Effector CD8-positive, alpha-beta T cell (primary cell): ENCODE data around the gene DOCK6.
A peak's percentile ranks its signal among the peaks of the same experiment; 100 is the strongest.

Experiments used
- DNase-seq: peaks from one replicate; lab custom pipeline; 2025; lab: John Stamatoyannopoulos, UW

The DOCK6 gene

GRCh38 chr19:11225172-11225571 is 37.2 kb downstream of the DOCK6 start:
- no peak for DNase-seq

- no peak for DNase-seq
Measured at GRCh38 chr19:11224429-11224828, 37.9 kb downstream of the DOCK6 start.

- no peak for DNase-seq
Measured at GRCh38 chr19:11223200-11223599, 39.1 kb downstream of the DOCK6 start.

- no peak for DNase-seq
Measured at GRCh38 chr19:11221082-11221598, 41.2 kb downstream of the DOCK6 start.

- DNase-seq = no peak
Measured at GRCh38 chr19:11214387-11214786, 47.9 kb downstream of the DOCK6 start.

- no peak for DNase-seq
Measured at GRCh38 chr19:11210656-11210928, 51.7 kb downstream of the DOCK6 start.

GRCh38 chr19:11209839-11210655 is 52.3 kb downstream of the DOCK6 start:
- DNase-seq = no peak

GRCh38 chr19:11208561-11209471 is 53.5 kb downstream of the DOCK6 start:
- no peak for DNase-seq

GRCh38 chr19:11205939-11206570 is 56.3 kb downstream of the DOCK6 start:
- DNase-seq = no peak

- no peak for DNase-seq
Measured at GRCh38 chr19:11204943-11205349, 57.4 kb downstream of the DOCK6 start.

- DNase-seq = no peak
Measured at GRCh38 chr19:11204076-11204602, 58.2 kb downstream of the DOCK6 start.

GRCh38 chr19:11203194-11204075 is 58.9 kb downstream of the DOCK6 start:
- peak; percentile 19 for DNase-seq

GRCh38 chr19:11202488-11203193 is 59.7 kb downstream of the DOCK6 start:
- no peak for DNase-seq

GRCh38 chr19:11201791-11202190 is 60.5 kb downstream of the DOCK6 start:
- DNase-seq = no peak

GRCh38 chr19:11200931-11201330 is 61.4 kb downstream of the DOCK6 start:
- DNase-seq = no peak

GRCh38 chr19:11200015-11200574 is 62.2 kb downstream of the DOCK6 start:
- no peak for DNase-seq

GRCh38 chr19:11199517-11199916 is 62.8 kb downstream of the DOCK6 start:
- no peak for DNase-seq

- DNase-seq = no peak
Measured at GRCh38 chr19:11198769-11199424, 63.4 kb downstream of the DOCK6 start.

- DNase-seq = no peak
Measured at GRCh38 chr19:11198175-11198534, 64.2 kb downstream of the DOCK6 start.
